GM12878 (cell line): ENCODE measurements around the gene EEF1AKMT3. TPM values are rescaled to one million over a fixed set of nuclear protein-coding genes. Genes with fewer than 3 reads are reported as not detected.

Source experiments
- ATAC-seq: fragments of 200-7000 bp; cut with Tn5 transposase; 3 replicates; pipeline ENCODE4 v1.9.1; 2020; ENCODE audit warnings: mild to moderate bottlenecking, moderate library complexity
- BruUV-seq: library from RNA; stranded (reverse); fragments of 400-500 nt; replicated peaks from 2 replicates; lab custom pipeline; 2021; lab: Mats Ljungman, UMichigan
- CTCF ChIA-PET: fragments of 300-600 bp; sonication (Branson Sonifier 250); formaldehyde crosslinking; extraction: SDS; loops from one replicate; lab custom pipeline; 2021; ENCODE audit warnings: inconsistent platforms; lab: Yijun Ruan, JAX
- POLR2A ChIA-PET: fragments of 350-600 bp; formaldehyde crosslinking; extraction: SDS; loops from one replicate; lab custom pipeline; 2021; ENCODE audit warnings: inconsistent platforms; lab: Charles Lee
- RAD21 ChIA-PET: fragments of 300-600 bp; sonication (Branson Sonifier 250); formaldehyde crosslinking; loops from one replicate; lab custom pipeline; 2023; ENCODE audit warnings: antibody characterized with exemption; ENCODE audit not compliant: unreplicated experiment; lab: Charles Lee
- SMC1A ChIA-PET: fragments of 300-600 bp; sonication (Branson Sonifier 250); formaldehyde crosslinking; loops from one replicate; lab custom pipeline; 2023; ENCODE audit not compliant: unreplicated experiment, uncharacterized antibody; lab: Charles Lee
- DNase-seq: peaks from one replicate; pipeline ENCODE4 v3.0.0-alpha.2; 2011; ENCODE audit warnings: low read depth, low spot score
- FAIRE-seq: peaks from 3 replicates; lab custom pipeline; 2011; peaks lifted over from hg19 to GRCh38; lab: Jason Lieb, UNC
- H2AFZ ChIP-seq: 2 replicates; pipeline ENCODE4 v1.6.0; 2011; ENCODE audit warnings: low read depth, low read length, control low read depth; ENCODE audit not compliant: control insufficient read depth
- H3K27ac ChIP-seq: 2 replicates; pipeline ENCODE4 v1.5.1; 2011; ENCODE audit warnings: control low read depth; ENCODE audit not compliant: control insufficient read depth, insufficient read depth
- H3K27me3 ChIP-seq, 2 experiments: replicated peaks in 1 of 2; 2 replicates each; pipeline versions ENCODE4 v1.6.0 to v1.6.1; 2011; ENCODE audit warnings: low read length in 1 of 2; ENCODE audit not compliant: control insufficient read depth in 2 of 2, insufficient read depth in 2 of 2
- H3K36me3 ChIP-seq, 2 experiments: 2 replicates each; pipeline ENCODE4 v1.5.1; 2011; ENCODE audit warnings: low read length in 1 of 2; ENCODE audit not compliant: control insufficient read depth in 2 of 2, insufficient read depth in 2 of 2
- H3K4me1 ChIP-seq: 2 replicates; pipeline ENCODE4 v1.6.1; 2011; ENCODE audit warnings: mild to moderate bottlenecking, low read length, moderate library complexity, mixed read lengths; ENCODE audit not compliant: control insufficient read depth, insufficient read depth
- H3K4me2 ChIP-seq: 2 replicates; pipeline ENCODE4 v1.6.0; 2011; ENCODE audit warnings: control low read depth; ENCODE audit not compliant: control insufficient read depth, insufficient read depth
- H3K4me3 ChIP-seq: fragments of 200-600 bp; sonication (generic); 2 replicates; pipeline ENCODE4 v1.5.1; 2016
- H3K79me2 ChIP-seq: 2 replicates; pipeline ENCODE4 v1.6.0; 2011; ENCODE audit warnings: low read length; ENCODE audit not compliant: control insufficient read depth, insufficient read depth
- H3K9ac ChIP-seq: 2 replicates; pipeline ENCODE4 v1.8.0; 2011; ENCODE audit warnings: low read length, control low read depth, mixed read lengths; ENCODE audit not compliant: control insufficient read depth, insufficient read depth
- H3K9me3 ChIP-seq: replicated peaks from 3 replicates; pipeline ENCODE4 v1.5.1; 2011; ENCODE audit warnings: mild to moderate bottlenecking, low read length; ENCODE audit not compliant: control insufficient read depth, insufficient read depth
- H4K20me1 ChIP-seq: 2 replicates; pipeline ENCODE4 v1.6.0; 2011; ENCODE audit not compliant: control insufficient read depth, insufficient read depth
- MTA3 ChIP-seq: IDR thresholded peaks from 2 replicates; pipeline ENCODE4 v1.6.1; 2012; ENCODE audit warnings: low read length, inconsistent platforms, borderline replicate concordance
- POLR2AphosphoS2 ChIP-seq: IDR thresholded peaks from 2 replicates; pipeline ENCODE4 v1.6.1; 2011; ENCODE audit warnings: low read depth, mild to moderate bottlenecking, low read length, improper control_type of control experiment, moderate library complexity
- RCOR1 ChIP-seq: conservative IDR thresholded peaks from 2 replicates; pipeline ENCODE4 v1.6.1; 2012; ENCODE audit warnings: low read depth, low read length, improper control_type of control experiment
- SREBF2 ChIP-seq: IDR thresholded peaks from 2 replicates; pipeline ENCODE4 v1.6.1; 2012; ENCODE audit warnings: mild to moderate bottlenecking, low read length
- TCF3 ChIP-seq: IDR thresholded peaks from 2 replicates; pipeline ENCODE4 v1.6.1; 2012; ENCODE audit warnings: low read depth, mild to moderate bottlenecking, low read length, borderline replicate concordance; ENCODE audit not compliant: insufficient read depth
- WGBS: methylation state at CpG from one replicate; pipeline ENCODE4 v1.1.6; 2016; ENCODE audit warnings: low lambda C conversion rate; ENCODE audit not compliant: insufficient replicate concordance, insufficient coverage; ENCODE audit errors: missing lambda C conversion rate; 5-methylcytosine and 5-hydroxymethylcytosine counted together
- in situ Hi-C: fragments of 300-500 bp; cut with MboI; formaldehyde crosslinking; loops from 9 replicates; pipeline ENCODE4 v1.14.3; 2018; ENCODE audit warnings: mixed read lengths
- intact Hi-C: fragments of 100-400 bp; cut with micrococcal nuclease; formaldehyde crosslinking; loops from one replicate; pipeline ENCODE4 v1.14.2; 2022; ENCODE audit not compliant: unreplicated experiment
- polyA plus RNA-seq, 11 experiments: library from polyadenylated mRNA; depleted of rRNA in 4 of 11; unstranded in 6 of 11; stranded (reverse) in 5 of 11; fragments of >200 nt; fragmentation: Nextera tagmentation in 4 of 11; fragmentation: Illumina TruSeq in 1 of 11; extraction: Ambion mirVana in 4 of 11; extraction: Trizol in 1 of 11; gene quantifications; 1 replicate in 1 of 11; 2 replicates in 10 of 11; pipeline versions ENCODE4 v1.2.1 to v1.2.3, GENCODE V29; 2011 to 2016; ENCODE audit warnings: inconsistent platforms in 2 of 11, missing spikeins in 2 of 11, low read depth in 1 of 11
- total RNA-seq, 4 experiments: library from RNA; depleted of rRNA in 3 of 4; stranded (reverse); fragments of >200 nt in 3 of 4; fragmentation: Illumina TruSeq in 1 of 4; extraction: Trizol in 1 of 4; gene quantifications; 2 replicates each; pipeline versions ENCODE4 v1.2.1 to v1.2.3, GENCODE V29; 2013 to 2021
- TF ChIP-seq, protein P1 (sequence below): fragments of 450-650 bp; conservative IDR thresholded peaks from 2 replicates; pipeline ENCODE4 v1.6.1; 2017; ENCODE audit warnings: mild to moderate bottlenecking, moderate library complexity

Gene EEF1AKMT3
- total and polyA plus RNA-seq, 10 of the 15 experiments (the other 5 are each of a cell fraction or from before 2014, with no cell fraction given) = 1.2 to 8.2 (median 3.5) TPM

DNA sequence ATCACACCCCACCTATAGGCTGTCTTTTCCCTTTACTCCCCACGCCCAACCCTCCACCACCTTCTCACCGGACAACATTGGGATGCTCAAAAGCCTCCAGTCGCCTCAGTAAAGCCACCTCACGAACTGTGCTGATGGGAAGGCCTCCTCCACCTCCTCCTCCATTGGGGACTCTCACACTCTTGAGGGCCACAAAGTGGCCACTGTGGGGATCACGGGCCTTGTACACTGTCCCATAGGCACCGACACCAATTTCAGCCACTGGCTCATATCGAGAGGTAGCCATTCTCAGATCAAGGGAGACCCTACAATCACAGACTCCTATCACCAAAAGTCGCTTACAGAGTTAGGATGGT, 21.0 kb upstream of the EEF1AKMT3 start:
- Histone ChIP-seq H3K4me1 (peaks cover 21% of the 10 kb centered on the region), H3K79me2 (peaks cover 30% of the 10 kb centered on the region), H3K27me3 (no peaks in the 10 kb centered on the region), H3K27ac (peak overlapping the region; percentile 94), H3K36me3 (peaks cover 6 to 7% of the 10 kb centered on the region in 2 experiments), H3K9ac (peak overlapping the region; percentile 99), H2AFZ (peak overlapping the region; percentile 83), H3K4me3 (peak overlapping the region; percentile 79), H3K9me3 (no peaks in the 10 kb centered on the region), H4K20me1 (no peaks in the 10 kb centered on the region), H3K4me2 (peak overlapping the region; percentile 78)
- ChIA-PET RAD21 (interaction anchor here (0.6 to 1.1 kb wide), 4 partner anchors 10 to 190 kb away, joined by 3 to 5 read pairs (median 4); no protein-coding TSS in a partner anchor), POLR2A (interaction anchor here (0.8 to 1.2 kb wide), 2 partner anchors 10 to 12 kb away, joined by 4 to 18 read pairs; no protein-coding TSS in a partner anchor), SMC1A (no interaction called here), CTCF (interaction anchor here (1.2 to 1.9 kb wide), 2 partner anchors 10 to 144 kb away, joined by 3 to 9 read pairs; no protein-coding TSS in a partner anchor)
- no TSS peak for BruUV-seq
- peak; percentile 2 for ATAC-seq
- WGBS = 5% methylated on average over 8 of the region's 8 CpGs
- DNase-seq = no peak
- FAIRE-seq = no peak
- in situ Hi-C loops = no loop called here
- TF ChIP-seq TCF3 (no peak), MTA3 (peak; percentile 35; the same call in 1 of the 2 replicates), POLR2AphosphoS2 (0 out of 2 replicates have a peak, but pooled peaks have one; percentile 22), SREBF2 (no peak), RCOR1 (no peak)
- TF ChIP-seq, protein P1, sequence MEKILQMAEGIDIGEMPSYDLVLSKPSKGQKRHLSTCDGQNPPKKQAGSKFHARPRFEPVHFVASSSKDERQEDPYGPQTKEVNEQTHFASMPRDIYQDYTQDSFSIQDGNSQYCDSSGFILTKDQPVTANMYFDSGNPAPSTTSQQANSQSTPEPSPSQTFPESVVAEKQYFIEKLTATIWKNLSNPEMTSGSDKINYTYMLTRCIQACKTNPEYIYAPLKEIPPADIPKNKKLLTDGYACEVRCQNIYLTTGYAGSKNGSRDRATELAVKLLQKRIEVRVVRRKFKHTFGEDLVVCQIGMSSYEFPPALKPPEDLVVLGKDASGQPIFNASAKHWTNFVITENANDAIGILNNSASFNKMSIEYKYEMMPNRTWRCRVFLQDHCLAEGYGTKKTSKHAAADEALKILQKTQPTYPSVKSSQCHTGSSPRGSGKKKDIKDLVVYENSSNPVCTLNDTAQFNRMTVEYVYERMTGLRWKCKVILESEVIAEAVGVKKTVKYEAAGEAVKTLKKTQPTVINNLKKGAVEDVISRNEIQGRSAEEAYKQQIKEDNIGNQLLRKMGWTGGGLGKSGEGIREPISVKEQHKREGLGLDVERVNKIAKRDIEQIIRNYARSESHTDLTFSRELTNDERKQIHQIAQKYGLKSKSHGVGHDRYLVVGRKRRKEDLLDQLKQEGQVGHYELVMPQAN = no peak
- intact Hi-C loops = loop anchor here (10.0 kb wide), 1 partner anchor 277 kb away; the partner anchor contains the start of gene ARHGAP9
